ENCODE measurements around the gene ERC1.

ERC1 gene

GRCh38 chr12:1473418-1473817, 482.4 kb downstream of the ERC1 start:
- peaks cover 37% of the 10 kb centered on the region for H3K4me1 ChIP-seq (ENCODE audit: control insufficient read depth, low read length)
- H3K4me2 ChIP-seq (ENCODE audit: low read length): peak overlapping the region; percentile 52
- H3K9me2 ChIP-seq (replicated peaks; ENCODE audit: control insufficient read depth, low read length): no peaks in the 10 kb centered on the region
- H3K27me3 ChIP-seq (ENCODE audit: control insufficient read depth, low read length): no peaks in the 10 kb centered on the region
- no peaks in the 10 kb centered on the region for H3F3A ChIP-seq (ENCODE audit: control insufficient read depth, insufficient read depth)
- H3K9me3 ChIP-seq (ENCODE audit: control insufficient read depth, insufficient read depth, low read length): no peaks in the 10 kb centered on the region
- H3K27ac ChIP-seq (ENCODE audit: low read depth, low read length): no peak overlapping the region
- TF ChIP-seq CTCF (IDR thresholded peaks at IDR 0.05; ENCODE audit: low read depth, low read length, poor library complexity, severe bottlenecking): no peak
- no peak for TF ChIP-seq EZH2phosphoT487 (IDR thresholded peaks at IDR 0.05; ENCODE audit: borderline replicate concordance, low read length)
- H3K4me3 ChIP-seq (ENCODE audit: low read length): peak overlapping the region; percentile 36
- no peaks in the 10 kb centered on the region for H3K79me2 ChIP-seq (ENCODE audit: control insufficient read depth, low read length)
- H3K36me3 ChIP-seq (ENCODE audit: control insufficient read depth, low read length): no peaks in the 10 kb centered on the region; the same call in 1 of the 2 replicates
- no peaks in the 10 kb centered on the region for H4K20me1 ChIP-seq (ENCODE audit: control insufficient read depth, insufficient read depth, low read depth, low read length)

GRCh38 chr12:1474041-1474573, 483.1 kb downstream of the ERC1 start:
- Histone ChIP-seq H3K27ac (ENCODE audit: low read depth, low read length) (no peak overlapping the region), H3F3A (ENCODE audit: control insufficient read depth, insufficient read depth) (no peaks in the 10 kb centered on the region), H3K79me2 (ENCODE audit: control insufficient read depth, low read length) (no peaks in the 10 kb centered on the region), H4K20me1 (ENCODE audit: control insufficient read depth, insufficient read depth, low read depth, low read length) (no peaks in the 10 kb centered on the region), H3K27me3 (ENCODE audit: control insufficient read depth, low read length) (no peaks in the 10 kb centered on the region), H3K36me3 (ENCODE audit: control insufficient read depth, low read length) (no peaks in the 10 kb centered on the region; the same call in 1 of the 2 replicates), H3K9me2 (replicated peaks; ENCODE audit: control insufficient read depth, low read length) (no peaks in the 10 kb centered on the region), H3K4me1 (ENCODE audit: control insufficient read depth, low read length) (peaks cover 37% of the 10 kb centered on the region), H3K4me2 (ENCODE audit: low read length) (peak overlapping the region; percentile 52), H3K9me3 (ENCODE audit: control insufficient read depth, insufficient read depth, low read length) (no peaks in the 10 kb centered on the region), H3K4me3 (ENCODE audit: low read length) (peak overlapping the region; percentile 36; the same call in 1 of the 2 replicates)
- no peak for TF ChIP-seq EZH2phosphoT487 (IDR thresholded peaks at IDR 0.05; ENCODE audit: borderline replicate concordance, low read length)
- TF ChIP-seq CTCF (IDR thresholded peaks at IDR 0.05; ENCODE audit: low read depth, low read length, poor library complexity, severe bottlenecking): no peak

GRCh38 chr12:1474574-1475153, 483.6 kb downstream of the ERC1 start:
- no peaks in the 10 kb centered on the region; the same call in 1 of the 2 replicates for H3K36me3 ChIP-seq (ENCODE audit: control insufficient read depth, low read length)
- H3K4me2 ChIP-seq (ENCODE audit: low read length): no peak overlapping the region
- no peaks in the 10 kb centered on the region for H3K79me2 ChIP-seq (ENCODE audit: control insufficient read depth, low read length)
- H3K9me2 ChIP-seq (replicated peaks; ENCODE audit: control insufficient read depth, low read length): no peaks in the 10 kb centered on the region
- H3K4me1 ChIP-seq (ENCODE audit: control insufficient read depth, low read length): peaks cover 37% of the 10 kb centered on the region
- H3K9me3 ChIP-seq (ENCODE audit: control insufficient read depth, insufficient read depth, low read length): no peaks in the 10 kb centered on the region
- H3K27me3 ChIP-seq (ENCODE audit: control insufficient read depth, low read length): no peaks in the 10 kb centered on the region
- no peaks in the 10 kb centered on the region for H4K20me1 ChIP-seq (ENCODE audit: control insufficient read depth, insufficient read depth, low read depth, low read length)
- H3K4me3 ChIP-seq (ENCODE audit: low read length): no peak overlapping the region
- H3K27ac ChIP-seq (ENCODE audit: low read depth, low read length): no peak overlapping the region
- H3F3A ChIP-seq (ENCODE audit: control insufficient read depth, insufficient read depth): no peaks in the 10 kb centered on the region
- no peak for TF ChIP-seq EZH2phosphoT487 (IDR thresholded peaks at IDR 0.05; ENCODE audit: borderline replicate concordance, low read length)
- no peak for TF ChIP-seq CTCF (IDR thresholded peaks at IDR 0.05; ENCODE audit: low read depth, low read length, poor library complexity, severe bottlenecking)

Data from DOHH2 (cell line).